DMS153 treated with DMSO at 0.1 percent for 48 hours (cell line): ENCODE results near the gene FAM53C.

Experiments
- DNase-seq: peaks from one replicate; lab custom pipeline; 2025; ENCODE audit not compliant: unreplicated experiment; lab: John Stamatoyannopoulos, UW

FAM53C gene

GRCh38 chr5:138351056-138351455, 13.0 kb downstream of the FAM53C start:
- no peak for DNase-seq

- DNase-seq: no peak
Observed at GRCh38 chr5:138351517-138351916, 13.5 kb downstream of the FAM53C start.

GRCh38 chr5:138352071-138352721, 14.1 kb downstream of the FAM53C start, which contains the start of gene KDM3B:
TSS of gene KDM3B (plus strand) at chr5:138352685. CDS start at chr5:138352796, 111 bp downstream.
- peak; percentile 19 for DNase-seq

GRCh38 chr5:138352722-138353559, 14.9 kb downstream of the FAM53C start:
- no peak for DNase-seq

- no peak for DNase-seq
Observed at GRCh38 chr5:138353560-138354080, 15.6 kb downstream of the FAM53C start.

GRCh38 chr5:138354387-138354786, 16.3 kb downstream of the FAM53C start:
- DNase-seq: no peak

- DNase-seq: no peak
Observed at GRCh38 chr5:138354926-138355378, 16.9 kb downstream of the FAM53C start.

- no peak for DNase-seq
Observed at GRCh38 chr5:138359621-138360020, 21.6 kb downstream of the FAM53C start.

GRCh38 chr5:138360941-138361452, 22.9 kb downstream of the FAM53C start:
- no peak for DNase-seq

- no peak for DNase-seq
Observed at GRCh38 chr5:138364576-138364975, 26.5 kb downstream of the FAM53C start.

GRCh38 chr5:138366632-138367382, 28.7 kb downstream of the FAM53C start:
- no peak for DNase-seq

GRCh38 chr5:138369261-138369660, 31.2 kb downstream of the FAM53C start:
- no peak for DNase-seq

GRCh38 chr5:138369706-138370105, 31.6 kb downstream of the FAM53C start:
- DNase-seq: no peak

GRCh38 chr5:138370537-138370936, 32.5 kb downstream of the FAM53C start:
- DNase-seq: no peak

- no peak for DNase-seq
Observed at GRCh38 chr5:138371454-138371853, 33.4 kb downstream of the FAM53C start.

- DNase-seq: no peak
Observed at GRCh38 chr5:138372225-138372624, 34.2 kb downstream of the FAM53C start.

GRCh38 chr5:138372653-138373052, 34.6 kb downstream of the FAM53C start:
- no peak for DNase-seq

- no peak for DNase-seq
Observed at GRCh38 chr5:138382347-138382746, 44.3 kb downstream of the FAM53C start.

- no peak for DNase-seq
Observed at GRCh38 chr5:138385660-138386059, 47.6 kb downstream of the FAM53C start.

- no peak for DNase-seq
Observed at GRCh38 chr5:138386290-138386689, 48.2 kb downstream of the FAM53C start.

GRCh38 chr5:138389332-138389731, 51.3 kb downstream of the FAM53C start:
- DNase-seq: no peak
